GM12892 (cell line): Measurements from ENCODE around the gene AGK.
"Not testable (repeated sequence)": the region's sequence is repeated elsewhere in the genome, so short reads cannot be mapped to it uniquely, and the experiment has no call there.

Source experiments
- DNase-seq: peaks from one replicate; pipeline ENCODE4 v3.0.0; 2011; ENCODE audit not compliant: insufficient read length
- FAIRE-seq: peaks from 2 replicates; lab custom pipeline; 2011; peaks lifted over from hg19 to GRCh38; lab: Jason Lieb, UNC
- POLR2A ChIP-seq: IDR thresholded peaks from 2 replicates; pipeline ENCODE4 v1.6.1; 2011; ENCODE audit warnings: low read depth, low read length, control low read depth
- POLR2AphosphoS5 ChIP-seq: IDR thresholded peaks from 2 replicates; pipeline ENCODE4 v1.6.1; 2011; ENCODE audit warnings: low read depth, low read length, control low read depth
- TAF1 ChIP-seq: IDR thresholded peaks from 2 replicates; pipeline ENCODE4 v1.6.1; 2011; ENCODE audit warnings: low read depth, mild to moderate bottlenecking, control low read depth, low read length, borderline replicate concordance

The AGK gene

DNA sequence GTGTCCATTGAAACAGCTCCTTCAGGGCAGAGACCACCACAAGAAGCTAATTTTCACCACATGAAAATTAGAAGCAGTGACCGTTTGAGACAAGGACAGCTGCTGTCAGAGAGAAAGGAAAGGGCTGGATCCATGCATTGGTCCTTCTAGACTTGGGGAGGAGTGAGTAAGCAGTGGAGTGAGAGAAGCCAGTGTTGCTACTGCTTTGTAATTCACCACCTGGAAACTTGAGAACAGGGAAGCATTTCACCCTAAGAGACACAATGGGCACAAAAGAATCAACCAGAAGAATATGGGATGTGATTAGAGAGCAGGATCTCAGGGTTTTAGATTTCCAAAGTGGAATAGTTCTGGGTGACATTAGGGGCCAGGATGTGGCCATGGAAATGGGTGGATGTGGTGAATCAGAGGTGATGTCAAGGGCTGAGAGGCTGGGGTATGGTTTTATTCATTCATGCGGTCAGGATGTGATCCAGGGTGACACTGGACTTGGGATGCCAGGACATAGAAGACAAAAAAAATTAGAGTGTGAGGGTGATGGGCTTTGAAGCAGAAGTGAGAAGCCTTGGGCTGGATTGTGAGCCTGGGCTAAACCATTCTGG is 89.1 kb downstream of the AGK start:
- DNase-seq = no peak
- FAIRE-seq = no peak
- no peak for TF ChIP-seq POLR2A
- TF ChIP-seq POLR2AphosphoS5 = no peak
- no peak for TF ChIP-seq TAF1

DNA sequence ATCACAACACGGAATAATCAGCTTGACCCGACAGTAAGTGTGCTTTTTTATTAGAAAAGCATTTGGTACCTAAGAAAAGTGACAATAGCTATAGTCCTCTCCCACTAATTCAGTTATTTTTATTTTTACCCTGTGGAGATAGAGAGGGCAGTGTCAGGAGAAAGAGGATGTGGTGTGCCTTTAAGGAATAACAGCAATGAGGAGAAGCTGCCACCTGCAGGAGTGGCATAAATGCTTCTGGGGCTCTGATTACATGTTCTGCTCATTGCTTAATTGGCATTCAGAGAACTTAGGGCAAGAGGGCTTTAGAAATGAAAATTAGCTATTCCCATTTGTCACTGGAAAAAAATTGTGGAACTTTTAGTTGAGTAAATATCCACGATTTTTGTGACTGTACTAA is 90.7 kb downstream of the AGK start:
- DNase-seq = no peak
- TF ChIP-seq POLR2A (no peak), TAF1 (no peak), POLR2AphosphoS5 (no peak)
- FAIRE-seq = no peak

DNA sequence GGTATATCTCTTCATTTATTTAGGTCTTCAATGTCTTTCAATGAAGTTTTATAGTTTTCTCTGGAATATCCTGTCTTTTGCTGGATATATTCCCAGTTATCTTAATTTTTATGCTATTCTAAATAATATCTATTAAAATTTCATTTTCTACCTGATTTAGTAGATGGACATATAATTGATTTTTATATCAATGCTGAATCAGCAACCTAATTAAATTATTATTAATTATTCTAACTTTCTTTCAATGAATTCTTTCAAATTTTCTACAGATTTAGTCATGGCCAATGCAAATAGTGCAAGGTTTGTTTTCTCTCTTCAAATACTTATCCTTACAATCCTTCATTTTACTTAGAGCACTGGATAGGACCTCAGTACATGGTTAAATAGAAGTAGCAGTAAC is 94.0 kb downstream of the AGK start:
- no peak for DNase-seq
- FAIRE-seq = no peak
- TF ChIP-seq POLR2AphosphoS5 (no peak), TAF1 (no peak), POLR2A (no peak)

DNA sequence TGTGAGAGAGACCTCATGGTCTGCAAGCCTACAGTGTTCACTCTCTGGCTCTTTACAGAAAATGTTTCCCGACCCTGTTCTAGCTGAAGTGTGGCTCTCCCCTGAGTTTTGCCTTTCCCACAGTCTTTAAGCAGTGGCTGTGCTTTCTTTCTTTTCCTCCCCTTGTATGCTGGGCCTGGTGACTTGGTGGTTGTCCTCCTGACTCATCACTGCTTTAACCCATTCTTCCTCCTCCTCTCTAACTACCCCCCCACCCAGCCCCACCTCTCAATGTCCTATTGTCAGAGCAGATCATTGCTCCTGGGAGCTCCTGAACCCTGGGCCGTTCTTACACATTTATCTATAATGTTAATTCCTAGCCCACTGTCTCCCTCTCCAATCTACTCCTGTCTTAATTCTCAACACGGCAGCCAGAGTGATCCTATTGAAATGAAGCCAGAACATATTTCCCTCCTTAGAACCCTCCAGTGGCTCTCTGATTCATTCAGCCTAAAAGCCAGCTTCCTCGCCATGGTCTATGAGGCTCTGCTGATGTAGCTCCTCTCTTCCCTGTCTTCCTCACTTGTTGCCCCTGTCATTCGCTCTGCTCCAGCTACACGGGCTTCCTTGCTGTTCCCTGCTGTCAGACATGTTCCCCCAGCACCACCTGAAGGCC is 95.7 kb downstream of the AGK start:
- DNase-seq (no peak), FAIRE-seq (no peak)
- TF ChIP-seq POLR2A (no peak), POLR2AphosphoS5 (no peak), TAF1 (no peak)

DNA sequence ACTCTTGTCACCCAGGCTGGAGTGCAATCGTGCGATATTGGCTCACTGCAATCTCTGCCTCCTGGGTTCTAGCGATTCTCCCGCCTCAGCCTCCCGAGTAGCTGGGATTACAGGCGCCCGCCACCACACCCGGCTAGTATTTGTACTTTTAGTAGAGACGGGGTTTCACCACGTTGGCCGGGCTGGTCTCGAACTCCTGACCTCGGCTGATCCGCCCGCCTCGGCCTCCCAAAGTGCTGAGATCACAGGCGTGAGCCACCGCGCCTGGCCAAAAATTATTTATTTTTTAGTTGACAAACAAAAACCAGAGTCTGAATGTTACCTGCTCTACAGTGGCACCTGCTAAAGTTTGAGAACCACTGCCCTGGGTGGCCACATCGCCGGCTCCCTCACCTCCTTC is 96.5 kb downstream of the AGK start:
- not testable (repeated sequence) for DNase-seq, FAIRE-seq

DNA sequence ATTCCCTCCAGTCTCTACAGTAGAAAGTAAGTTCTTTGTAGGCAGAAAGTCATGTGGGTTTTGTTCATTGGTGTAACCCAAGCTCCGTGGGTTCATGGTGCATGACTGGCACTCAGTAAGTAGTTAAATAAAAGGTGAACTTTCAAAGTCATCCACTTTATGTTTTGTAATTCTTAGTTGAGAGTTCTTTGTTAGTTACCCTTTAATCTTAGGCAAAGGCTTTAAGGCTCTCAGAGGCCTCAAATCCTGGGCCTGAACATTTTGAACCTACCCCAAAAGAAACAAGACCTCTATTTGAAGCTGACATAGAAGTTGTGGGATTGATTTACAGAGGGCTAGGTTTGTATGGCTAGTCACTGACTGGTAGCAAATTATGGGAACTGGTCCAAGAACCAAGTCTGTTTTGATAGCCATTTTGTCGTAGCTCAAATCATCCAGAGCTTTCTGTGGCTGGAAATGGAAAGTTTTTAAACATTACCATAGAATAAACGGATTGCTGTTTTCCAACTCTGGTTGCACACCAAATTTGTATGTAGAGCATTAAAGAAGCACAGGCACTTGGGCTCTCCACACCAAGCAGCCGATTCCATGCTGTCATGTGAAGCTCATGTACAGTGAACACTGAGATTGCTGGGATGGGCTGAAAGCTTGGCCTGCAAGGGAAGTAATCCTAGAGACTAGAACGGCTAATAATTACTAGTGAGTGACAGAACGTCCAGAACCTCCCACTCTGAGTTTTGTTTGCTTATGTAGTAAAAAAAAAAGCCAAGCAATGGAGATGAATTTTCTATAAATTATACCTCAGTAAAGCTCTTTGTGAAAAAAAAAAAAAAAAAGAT is 97.3 kb downstream of the AGK start:
- FAIRE-seq = no peak
- no peak for TF ChIP-seq TAF1
- no peak for TF ChIP-seq POLR2AphosphoS5
- TF ChIP-seq POLR2A = no peak
- no peak for DNase-seq

DNA sequence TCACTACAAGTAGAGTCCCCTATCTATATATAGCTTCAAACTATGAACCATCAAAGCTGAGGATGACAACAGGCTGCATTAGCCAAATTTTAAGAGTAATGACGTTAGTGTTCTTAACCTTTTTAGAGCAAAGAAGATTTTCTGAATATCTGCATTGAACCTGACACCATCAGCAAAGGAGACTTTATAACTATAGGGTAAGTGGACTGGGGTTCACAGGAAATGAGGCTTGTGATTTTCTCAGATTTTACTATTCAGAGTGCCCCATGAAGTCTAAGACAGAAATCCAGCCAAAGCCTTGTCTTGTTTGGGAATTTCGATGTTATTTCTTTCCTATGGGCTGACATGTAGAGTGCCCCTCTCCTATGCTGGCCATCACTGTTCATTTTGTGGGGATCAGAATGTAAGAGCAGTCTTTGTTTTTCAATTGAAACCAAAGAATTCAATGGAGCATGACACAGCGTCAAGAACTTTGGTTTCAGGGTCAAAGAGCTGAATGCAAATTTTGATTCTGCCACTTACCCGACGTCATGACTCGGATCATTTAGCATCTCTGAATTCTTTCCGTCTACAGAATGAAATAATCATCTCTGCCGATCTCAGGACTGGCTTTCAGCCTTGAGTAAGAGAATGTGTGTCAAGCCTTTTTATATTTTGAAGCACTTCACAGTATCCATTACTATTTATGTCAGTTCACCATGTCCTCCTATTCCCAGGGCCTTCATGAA is 98.1 kb downstream of the AGK start:
- no peak for DNase-seq
- TF ChIP-seq POLR2AphosphoS5 = no peak
- TF ChIP-seq TAF1 = no peak
- TF ChIP-seq POLR2A = no peak
- FAIRE-seq = peak; percentile 38

DNA sequence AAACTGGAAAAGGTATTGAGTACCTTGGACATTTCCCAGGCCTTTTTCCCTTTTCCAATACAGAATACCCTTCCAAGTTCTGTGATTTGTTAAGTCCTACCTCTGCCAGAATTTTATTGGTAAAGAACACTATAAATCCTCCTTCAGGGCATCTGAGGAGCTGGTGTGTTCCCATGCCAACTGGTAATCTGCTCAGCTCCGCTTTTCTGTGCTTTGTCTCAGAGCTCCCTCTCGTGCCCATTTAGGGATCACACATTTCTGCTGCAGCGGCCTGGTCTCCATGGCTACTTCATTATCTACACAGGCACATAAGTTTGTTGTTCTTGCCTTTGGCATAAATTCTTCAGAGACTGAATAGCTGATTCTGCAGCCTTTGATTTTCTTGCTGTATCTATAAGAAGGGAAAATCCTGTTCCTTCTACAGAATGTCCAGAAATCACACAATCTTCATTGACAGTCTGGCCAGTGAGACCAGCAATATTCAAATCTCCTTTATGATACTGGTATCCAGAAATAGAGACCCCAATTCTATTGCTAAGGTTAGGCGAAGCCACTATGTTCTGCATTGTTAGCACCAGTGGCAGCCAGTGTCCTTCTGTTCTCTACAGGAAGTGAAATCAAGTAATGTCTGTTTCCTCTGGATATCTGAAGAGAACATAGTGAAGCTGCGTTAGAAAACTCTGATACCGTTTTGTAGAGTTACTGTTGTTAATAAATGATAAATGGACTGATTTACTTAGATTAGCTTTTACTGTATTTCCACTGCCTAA is 98.8 kb downstream of the AGK start:
- no peak for TF ChIP-seq POLR2AphosphoS5
- no peak for TF ChIP-seq POLR2A
- TF ChIP-seq TAF1 = no peak
- FAIRE-seq (no peak), DNase-seq (no peak)

DNA sequence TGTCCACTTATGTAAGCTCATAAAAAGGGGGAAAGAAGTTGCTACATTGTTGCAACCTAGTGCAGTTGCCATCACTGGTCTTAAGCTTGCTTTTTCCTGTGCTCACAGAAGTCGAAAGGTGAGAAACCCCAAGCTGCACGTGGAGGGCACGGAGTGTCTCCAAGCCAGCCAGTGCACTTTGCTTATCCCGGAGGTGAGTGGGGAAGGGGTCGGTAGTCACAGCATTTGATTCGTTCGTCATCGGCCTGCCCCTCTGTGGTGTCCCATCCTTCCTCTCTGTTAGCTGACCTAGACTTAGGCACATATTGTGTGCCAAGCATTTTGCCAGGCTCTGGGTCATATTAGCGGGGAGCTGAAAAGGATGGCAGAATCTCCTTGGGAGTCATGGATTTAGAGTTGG is 100.2 kb downstream of the AGK start:
- DNase-seq = no peak
- TF ChIP-seq POLR2AphosphoS5 (no peak), POLR2A (no peak), TAF1 (no peak)
- no peak for FAIRE-seq

DNA sequence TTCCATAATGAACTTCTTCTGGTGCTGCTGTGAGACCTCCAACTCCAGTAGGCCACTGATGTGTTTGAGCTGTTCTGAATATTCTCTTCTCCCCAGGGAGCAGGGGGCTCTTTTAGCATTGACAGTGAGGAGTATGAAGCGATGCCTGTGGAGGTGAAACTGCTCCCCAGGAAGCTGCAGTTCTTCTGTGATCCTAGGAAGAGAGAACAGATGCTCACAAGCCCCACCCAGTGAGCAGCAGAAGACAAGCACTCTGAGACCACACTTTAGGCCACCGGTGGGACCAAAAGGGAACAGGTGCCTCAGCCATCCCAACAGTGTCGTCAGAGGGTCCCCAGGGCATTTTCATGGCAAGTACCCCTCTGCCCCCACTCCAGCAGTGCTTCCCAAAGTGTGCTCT is 101.5 kb downstream of the AGK start:
- no peak for TF ChIP-seq TAF1
- no peak for TF ChIP-seq POLR2AphosphoS5
- no peak for TF ChIP-seq POLR2A
- FAIRE-seq (no peak), DNase-seq (no peak)

DNA sequence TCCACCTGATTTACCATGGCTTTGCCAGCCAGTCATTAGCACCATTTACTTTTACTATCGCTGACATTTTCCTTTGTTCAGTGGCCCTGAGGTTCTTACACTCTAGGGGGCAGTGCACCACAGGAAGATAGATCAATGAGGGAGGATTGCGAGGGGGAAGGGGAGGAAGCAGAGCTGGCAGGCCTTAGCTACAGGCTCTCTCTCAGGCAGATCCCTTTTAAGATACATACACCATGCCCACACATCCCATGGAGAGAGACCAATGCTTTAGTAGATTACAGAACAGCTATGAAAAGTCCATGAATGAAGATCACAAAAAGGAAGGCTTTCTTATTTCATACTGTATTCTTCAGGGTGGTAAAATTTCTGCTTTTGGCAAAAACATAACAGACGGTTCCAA is 103.3 kb downstream of the AGK start:
- DNase-seq (no peak), FAIRE-seq (no peak)
- TF ChIP-seq POLR2A (no peak), POLR2AphosphoS5 (no peak), TAF1 (no peak)
